CD14-positive monocyte (primary cell): ENCODE data around the gene SMIM35. TPM values are rescaled to one million over a fixed set of nuclear protein-coding genes. Genes with fewer than 3 reads are reported as not detected.

Experiments
- DNase-seq, 3 donors: peaks; one replicate each; pipeline ENCODE4 v3.0.0-alpha.2; 2011 to 2022
- H2AFZ ChIP-seq: 2 replicates; pipeline ENCODE4 v1.6.0; 2012; ENCODE audit warnings: mild to moderate bottlenecking, low read depth, low read length, inconsistent platforms; ENCODE audit not compliant: insufficient read depth, poor library complexity, severe bottlenecking
- H3K27ac ChIP-seq, 2 donors: 1 replicate in 1 of 2; 2 replicates in 1 of 2; pipeline ENCODE4 v1.5.1; 2012 to 2013; ENCODE audit warnings: low read length in 2 of 2, control low read depth in 1 of 2, inconsistent platforms in 1 of 2, low read depth in 1 of 2, mild to moderate bottlenecking in 1 of 2
- H3K27me3 ChIP-seq, 2 donors: one replicate each; pipeline versions ENCODE4 v1.6.0 to v1.6.1; 2011 to 2013; ENCODE audit warnings: low read length in 2 of 2; ENCODE audit not compliant: control insufficient read depth in 2 of 2, insufficient read depth in 2 of 2
- H3K36me3 ChIP-seq, 2 donors: replicated peaks in 1 of 2; 1 replicate in 1 of 2; 2 replicates in 1 of 2; pipeline versions ENCODE4 v1.5.1 to v1.6.1; 2012 to 2013; ENCODE audit warnings: low read length in 2 of 2, control low read depth in 1 of 2, inconsistent platforms in 1 of 2, mild to moderate bottlenecking in 1 of 2; ENCODE audit not compliant: insufficient read depth in 2 of 2, control insufficient read depth in 1 of 2
- H3K4me1 ChIP-seq, 2 donors: 1 replicate in 1 of 2; 2 replicates in 1 of 2; pipeline versions ENCODE4 v1.5.1 to v1.6.1; 2012 to 2013; ENCODE audit warnings: low read length in 2 of 2, control low read depth in 1 of 2, inconsistent platforms in 1 of 2, mild to moderate bottlenecking in 1 of 2, moderate library complexity in 1 of 2; ENCODE audit not compliant: insufficient read depth in 2 of 2, control insufficient read depth in 1 of 2
- H3K4me2 ChIP-seq: replicated peaks from 2 replicates; pipeline ENCODE3; 2012; ENCODE audit warnings: low read length, moderate library complexity, mild to moderate bottlenecking; ENCODE audit not compliant: poor library complexity, severe bottlenecking; ENCODE audit errors: extremely low read depth
- H3K4me3 ChIP-seq, 3 experiments: fragments of 200-600 bp in 1 of 3; sonication (generic) in 1 of 3; replicated peaks in 1 of 3; 1 replicate in 2 of 3; 2 replicates in 1 of 3; pipeline ENCODE4 v1.5.1; 2011 to 2013; ENCODE audit warnings: low read length in 3 of 3, mild to moderate bottlenecking in 3 of 3, control low read depth in 2 of 3, low read depth in 2 of 3, inconsistent platforms in 1 of 3, moderate library complexity in 1 of 3
- H3K79me2 ChIP-seq: 2 replicates; pipeline ENCODE4 v1.6.0; 2012; ENCODE audit warnings: mild to moderate bottlenecking, control low read depth, inconsistent platforms, low read length, moderate library complexity; ENCODE audit not compliant: insufficient read depth
- H3K9ac ChIP-seq: 2 replicates; pipeline ENCODE4 v1.6.0; 2017; ENCODE audit warnings: low read length, mild to moderate bottlenecking; ENCODE audit not compliant: insufficient read depth, poor library complexity, severe bottlenecking
- H3K9me3 ChIP-seq, 2 donors: replicated peaks in 1 of 2; 1 replicate in 1 of 2; 2 replicates in 1 of 2; pipeline versions ENCODE4 v1.5.1 to v1.6.1; 2012 to 2013; ENCODE audit warnings: low read length in 2 of 2, control low read depth in 1 of 2; ENCODE audit not compliant: control insufficient read depth in 1 of 2, insufficient read depth in 1 of 2
- H4K20me1 ChIP-seq: 2 replicates; pipeline ENCODE4 v1.6.0; 2012; ENCODE audit warnings: mild to moderate bottlenecking, low read length, control low read depth, moderate library complexity; ENCODE audit not compliant: insufficient read depth
- H3K27ac Mint-ChIP-seq, 7 donors: one replicate each; pipeline ENCODE4 v1.8.0; 2020; ENCODE audit warnings: mild to moderate bottlenecking in 7 of 7, mixed read lengths in 7 of 7, moderate library complexity in 6 of 7, inconsistent platforms in 2 of 7
- H3K27me3 Mint-ChIP-seq, 3 donors: one replicate each; pipeline ENCODE4 v1.8.0; 2021 to 2022; ENCODE audit warnings: low read depth in 3 of 3, mild to moderate bottlenecking in 3 of 3, mixed read lengths in 3 of 3, moderate library complexity in 3 of 3, inconsistent platforms in 1 of 3
- H3K36me3 Mint-ChIP-seq, 2 donors: one replicate each; pipeline ENCODE4 v1.8.0; 2020; ENCODE audit warnings: mixed read lengths in 2 of 2, inconsistent platforms in 1 of 2, mild to moderate bottlenecking in 1 of 2
- H3K4me1 Mint-ChIP-seq: one replicate; pipeline ENCODE4 v1.8.0; 2020; ENCODE audit warnings: mild to moderate bottlenecking, mixed read lengths
- H3K4me3 Mint-ChIP-seq, 2 donors: one replicate each; pipeline ENCODE4 v1.8.0; 2020; ENCODE audit warnings: mild to moderate bottlenecking in 2 of 2, mixed read lengths in 2 of 2, moderate library complexity in 1 of 2
- H3K9me3 Mint-ChIP-seq, 7 donors: one replicate each; pipeline ENCODE4 v1.8.0; 2020 to 2022; ENCODE audit warnings: mixed read lengths in 7 of 7, mild to moderate bottlenecking in 6 of 7, moderate library complexity in 6 of 7, inconsistent platforms in 2 of 7
- WGBS: methylation state at CpG from one replicate; pipeline ENCODE4 v1.1.5; 2013; ENCODE audit warnings: missing lambda C conversion rate; ENCODE audit not compliant: insufficient coverage; 5-methylcytosine and 5-hydroxymethylcytosine counted together
- intact Hi-C, 2 donors: fragments of 100-400 bp; cut with micrococcal nuclease; formaldehyde crosslinking; loops; one replicate each; pipeline versions ENCODE4 v1.15.0 to v1.15.1; 2023
- polyA plus RNA-seq, 3 donors: library from polyadenylated mRNA; depleted of rRNA in 1 of 3; unstranded in 2 of 3; stranded (reverse) in 1 of 3; fragments of 300-500 nt in 2 of 3; fragments of >200 nt in 1 of 3; fragmentation: Illumina TruSeq in 2 of 3; gene quantifications; 1 replicate in 2 of 3; 2 replicates in 1 of 3; pipeline ENCODE4 v1.2.3, GENCODE V29; 2012 to 2021
- TF ChIP-seq, protein P1 (sequence below): fragments of 200-600 bp; IDR thresholded peaks from one replicate; pipeline ENCODE4 v1.8.0; 2022; ENCODE audit warnings: antibody characterized with exemption, mild to moderate bottlenecking

The SMIM35 gene
- polyA plus RNA-seq, 3 donors = 0.05 to 0.29 (median 0.11) TPM

DNA sequence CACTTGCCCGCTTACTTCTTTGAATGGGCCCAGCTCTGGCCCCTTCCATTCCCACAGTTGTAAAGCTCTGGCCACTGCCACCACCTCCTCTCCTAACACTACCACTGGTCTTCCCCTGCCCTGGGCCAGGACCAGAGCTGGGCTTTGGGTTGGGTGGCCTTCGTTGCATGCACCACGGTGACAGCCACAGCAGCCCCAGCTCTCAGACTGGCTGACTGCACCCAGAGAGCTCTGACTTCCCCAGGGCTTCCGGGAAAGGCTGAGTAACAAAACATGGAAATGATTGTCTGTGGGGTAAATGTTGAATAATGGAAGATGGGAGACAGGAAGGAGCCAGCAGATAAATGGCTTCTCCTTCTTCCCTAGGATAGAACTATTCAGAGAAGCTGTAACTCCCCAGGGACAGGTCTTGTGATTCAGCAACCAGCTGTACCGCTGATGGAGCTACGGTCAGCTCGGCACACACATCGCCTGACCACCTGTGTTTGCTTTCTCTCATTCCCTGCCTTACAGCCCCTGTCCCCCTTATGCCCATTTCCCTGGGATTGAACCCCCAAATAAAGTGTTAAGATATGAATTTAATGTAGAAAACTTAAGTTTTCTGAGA is 38.3 kb upstream of the SMIM35 start:
- no peaks in the 10 kb centered on the region for H4K20me1 ChIP-seq
- H3K27me3 ChIP-seq = no peaks in the 10 kb centered on the region
- 89% methylated on average over 3 of the region's 8 CpGs for WGBS
- H3K9me3 ChIP-seq = no peaks in the 10 kb centered on the region
- H3K9me3 Mint-ChIP-seq = peaks cover 0 to 3% (median 0%) of the 10 kb centered on the region in 7 donors
- no peaks in the 10 kb centered on the region for H3K36me3 Mint-ChIP-seq
- TF ChIP-seq, protein P1, sequence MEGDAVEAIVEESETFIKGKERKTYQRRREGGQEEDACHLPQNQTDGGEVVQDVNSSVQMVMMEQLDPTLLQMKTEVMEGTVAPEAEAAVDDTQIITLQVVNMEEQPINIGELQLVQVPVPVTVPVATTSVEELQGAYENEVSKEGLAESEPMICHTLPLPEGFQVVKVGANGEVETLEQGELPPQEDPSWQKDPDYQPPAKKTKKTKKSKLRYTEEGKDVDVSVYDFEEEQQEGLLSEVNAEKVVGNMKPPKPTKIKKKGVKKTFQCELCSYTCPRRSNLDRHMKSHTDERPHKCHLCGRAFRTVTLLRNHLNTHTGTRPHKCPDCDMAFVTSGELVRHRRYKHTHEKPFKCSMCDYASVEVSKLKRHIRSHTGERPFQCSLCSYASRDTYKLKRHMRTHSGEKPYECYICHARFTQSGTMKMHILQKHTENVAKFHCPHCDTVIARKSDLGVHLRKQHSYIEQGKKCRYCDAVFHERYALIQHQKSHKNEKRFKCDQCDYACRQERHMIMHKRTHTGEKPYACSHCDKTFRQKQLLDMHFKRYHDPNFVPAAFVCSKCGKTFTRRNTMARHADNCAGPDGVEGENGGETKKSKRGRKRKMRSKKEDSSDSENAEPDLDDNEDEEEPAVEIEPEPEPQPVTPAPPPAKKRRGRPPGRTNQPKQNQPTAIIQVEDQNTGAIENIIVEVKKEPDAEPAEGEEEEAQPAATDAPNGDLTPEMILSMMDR = no peak
- H3K36me3 ChIP-seq = no peaks in the 10 kb centered on the region
- no peak for DNase-seq
- no peak overlapping the region for H3K4me2 ChIP-seq
- no peak overlapping the region for H3K4me3 Mint-ChIP-seq
- no peak overlapping the region for H2AFZ ChIP-seq
- no peak overlapping the region for H3K27ac ChIP-seq
- H3K79me2 ChIP-seq = no peaks in the 10 kb centered on the region
- H3K4me1 Mint-ChIP-seq = peaks cover 20% of the 10 kb centered on the region
- no peak overlapping the region for H3K4me3 ChIP-seq
- no peak overlapping the region for H3K27ac Mint-ChIP-seq
- H3K4me1 ChIP-seq = peaks cover 20% of the 10 kb centered on the region in 2 donors
- peaks cover 0 to 7% (median 1%) of the 10 kb centered on the region in 3 donors for H3K27me3 Mint-ChIP-seq
- no peak overlapping the region for H3K9ac ChIP-seq
- intact Hi-C loops = no loop called here

DNA sequence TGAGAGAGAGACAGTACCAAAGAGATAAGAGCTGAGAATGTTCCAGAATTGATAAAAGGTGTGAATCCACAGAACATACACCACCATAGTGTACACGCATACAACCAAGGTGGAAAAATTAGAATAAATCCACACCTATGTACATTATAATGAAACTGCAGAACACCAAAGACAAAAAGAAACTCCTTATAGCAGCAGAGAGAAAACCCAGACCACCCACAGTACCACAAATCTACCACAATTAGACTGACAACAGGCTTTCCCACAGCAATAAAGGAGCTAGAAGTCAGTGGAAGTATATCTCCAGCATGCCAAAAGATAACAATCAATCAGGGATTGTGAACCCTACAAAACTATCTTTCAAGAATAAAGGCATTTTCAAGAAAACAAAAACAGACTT is 34.0 kb upstream of the SMIM35 start:
- no CpG with 5 or more reads among the region's 1 CpG for WGBS
- Mint-ChIP-seq H3K4me3 (no peak overlapping the region), H3K27ac (no peak overlapping the region), H3K9me3 (no peaks in the 10 kb centered on the region), H3K36me3 (no peaks in the 10 kb centered on the region), H3K27me3 (peaks cover 3 to 4% (median 3%) of the 10 kb centered on the region in 3 donors), H3K4me1 (peaks cover 5% of the 10 kb centered on the region)
- H3K79me2 ChIP-seq = no peaks in the 10 kb centered on the region
- H3K27me3 ChIP-seq = no peaks in the 10 kb centered on the region
- no peaks in the 10 kb centered on the region for H3K9me3 ChIP-seq
- no peak overlapping the region for H3K27ac ChIP-seq
- no peaks in the 10 kb centered on the region for H3K36me3 ChIP-seq
- no peak for DNase-seq
- H3K4me1 ChIP-seq = no peaks in the 10 kb centered on the region
- H4K20me1 ChIP-seq = no peaks in the 10 kb centered on the region
- H3K4me2 ChIP-seq = no peak overlapping the region
- no peak overlapping the region for H2AFZ ChIP-seq
- TF ChIP-seq, protein P1 = no peak
- H3K9ac ChIP-seq = no peak overlapping the region
- intact Hi-C loops = no loop called here
- H3K4me3 ChIP-seq = no peak overlapping the region
